ENCODE results near the gene DPP10.

The DPP10 gene

DNA sequence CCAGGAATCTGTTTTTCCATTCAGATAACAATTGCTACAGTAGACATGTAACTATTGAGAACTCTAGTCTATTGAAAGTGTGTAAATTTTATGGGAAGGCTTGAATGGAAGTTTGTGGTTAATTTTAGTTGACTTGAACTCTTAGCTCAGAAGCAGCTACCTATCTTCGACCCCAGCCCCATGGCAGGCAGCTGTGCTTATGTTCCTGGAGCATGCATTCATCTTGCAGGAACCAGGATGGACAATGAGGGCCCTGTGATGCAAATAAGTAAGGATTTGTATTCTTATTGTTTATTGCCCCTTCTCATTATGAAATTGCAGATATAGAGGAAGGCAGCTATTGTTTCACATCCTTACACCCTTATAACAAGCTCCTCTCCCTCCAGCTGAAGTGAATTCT lies 1252.2 kb downstream of the DPP10 start:
- TF ChIP-seq, protein P1, sequence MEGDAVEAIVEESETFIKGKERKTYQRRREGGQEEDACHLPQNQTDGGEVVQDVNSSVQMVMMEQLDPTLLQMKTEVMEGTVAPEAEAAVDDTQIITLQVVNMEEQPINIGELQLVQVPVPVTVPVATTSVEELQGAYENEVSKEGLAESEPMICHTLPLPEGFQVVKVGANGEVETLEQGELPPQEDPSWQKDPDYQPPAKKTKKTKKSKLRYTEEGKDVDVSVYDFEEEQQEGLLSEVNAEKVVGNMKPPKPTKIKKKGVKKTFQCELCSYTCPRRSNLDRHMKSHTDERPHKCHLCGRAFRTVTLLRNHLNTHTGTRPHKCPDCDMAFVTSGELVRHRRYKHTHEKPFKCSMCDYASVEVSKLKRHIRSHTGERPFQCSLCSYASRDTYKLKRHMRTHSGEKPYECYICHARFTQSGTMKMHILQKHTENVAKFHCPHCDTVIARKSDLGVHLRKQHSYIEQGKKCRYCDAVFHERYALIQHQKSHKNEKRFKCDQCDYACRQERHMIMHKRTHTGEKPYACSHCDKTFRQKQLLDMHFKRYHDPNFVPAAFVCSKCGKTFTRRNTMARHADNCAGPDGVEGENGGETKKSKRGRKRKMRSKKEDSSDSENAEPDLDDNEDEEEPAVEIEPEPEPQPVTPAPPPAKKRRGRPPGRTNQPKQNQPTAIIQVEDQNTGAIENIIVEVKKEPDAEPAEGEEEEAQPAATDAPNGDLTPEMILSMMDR (IDR thresholded peaks at IDR 0.05; ENCODE audit: insufficient read depth, low read depth, low read length, missing control alignments): no peak
- DNase-seq (ENCODE audit: low read depth): no peak
- H3K4me3 ChIP-seq (ENCODE audit: low read length): no peak overlapping the region

DNA sequence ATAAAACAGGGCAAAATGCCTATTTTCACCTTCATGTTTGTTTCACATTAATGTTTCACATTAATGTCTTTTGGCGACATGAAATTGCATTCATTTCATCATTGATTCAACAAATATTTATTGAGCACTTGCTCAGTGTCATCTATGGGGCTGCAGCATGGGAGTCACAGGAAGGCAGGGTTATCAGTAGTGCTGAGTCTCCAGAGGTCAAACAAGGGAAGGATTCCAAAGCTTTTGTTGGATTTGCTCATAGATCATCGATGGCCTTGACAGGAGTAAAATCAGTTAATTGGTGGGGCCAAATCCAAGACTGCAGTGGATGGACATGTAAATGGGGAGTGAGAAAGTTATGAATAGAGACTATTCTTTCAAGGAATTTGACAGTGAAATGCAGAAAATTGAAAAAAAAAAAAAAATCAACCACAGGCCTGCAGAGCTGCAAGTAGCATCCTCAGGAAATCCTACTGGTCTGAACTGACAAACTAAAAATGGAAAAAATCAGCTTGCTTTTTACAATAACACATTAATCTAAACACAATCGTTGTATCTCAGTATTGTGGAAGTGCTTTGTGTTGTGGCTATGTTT lies 1290.8 kb downstream of the DPP10 start:
- H3K4me3 ChIP-seq (ENCODE audit: low read length): no peak overlapping the region
- no peak for DNase-seq (ENCODE audit: low read depth)
- TF ChIP-seq, protein P1 (IDR thresholded peaks at IDR 0.05; ENCODE audit: insufficient read depth, low read depth, low read length, missing control alignments): no peak

DNA sequence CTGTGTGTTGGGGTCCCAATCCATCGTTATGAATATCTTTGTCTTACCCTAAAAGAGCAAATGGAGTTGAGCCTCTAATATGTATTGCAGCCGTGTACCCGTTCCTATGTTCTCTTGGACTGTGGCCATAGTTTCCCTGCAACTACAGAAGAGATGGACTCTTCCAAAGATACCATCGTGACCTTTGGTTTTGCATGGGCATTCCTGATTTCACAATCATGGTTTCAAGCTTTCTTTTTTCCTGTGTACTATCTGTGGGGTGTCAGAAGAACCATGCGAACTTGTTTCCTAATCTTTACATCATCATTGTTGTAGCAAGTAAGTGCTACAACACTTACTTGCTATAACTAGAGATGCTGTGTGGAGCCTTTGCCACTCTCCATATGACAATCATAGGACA lies 1295.7 kb downstream of the DPP10 start:
- no peak overlapping the region for H3K4me3 ChIP-seq (ENCODE audit: low read length)
- TF ChIP-seq, protein P1 (IDR thresholded peaks at IDR 0.05; ENCODE audit: insufficient read depth, low read depth, low read length, missing control alignments): no peak
- DNase-seq (ENCODE audit: low read depth): no peak

GRCh38 chr2:115739574-115739973 lies 1297.1 kb downstream of the DPP10 start:
- no peak for DNase-seq (ENCODE audit: low read depth)
- TF ChIP-seq, protein P1 (IDR thresholded peaks at IDR 0.05; ENCODE audit: insufficient read depth, low read depth, low read length, missing control alignments): no peak
- no peak overlapping the region for H3K4me3 ChIP-seq (ENCODE audit: low read length)

GRCh38 chr2:115746151-115746550 lies 1303.7 kb downstream of the DPP10 start:
- H3K4me3 ChIP-seq (ENCODE audit: low read length): no peak overlapping the region
- DNase-seq (ENCODE audit: low read depth): no peak
- TF ChIP-seq, protein P1 (IDR thresholded peaks at IDR 0.05; ENCODE audit: insufficient read depth, low read depth, low read length, missing control alignments): no peak

DNA sequence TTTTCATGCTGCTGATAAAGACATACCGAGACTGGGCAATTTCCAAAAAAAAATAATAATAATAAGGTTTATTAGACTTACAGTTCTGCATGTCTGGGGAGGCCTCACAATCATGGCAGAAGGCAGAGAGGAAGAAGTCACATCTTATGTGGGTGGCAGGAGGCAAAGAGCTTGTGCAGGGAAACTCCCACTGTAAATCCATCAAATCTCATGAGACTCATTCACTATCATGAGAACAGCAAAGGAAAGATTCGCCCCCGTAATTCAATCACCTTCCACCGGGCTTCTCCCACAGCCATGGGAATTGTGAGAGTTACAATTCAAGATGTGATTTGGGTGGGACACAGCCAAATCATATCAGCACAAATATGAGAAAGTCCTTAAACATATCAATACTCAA lies 1314.8 kb downstream of the DPP10 start:
- no peak for DNase-seq (ENCODE audit: low read depth)
- TF ChIP-seq, protein P1 (IDR thresholded peaks at IDR 0.05; ENCODE audit: insufficient read depth, low read depth, low read length, missing control alignments): no peak
- H3K4me3 ChIP-seq (ENCODE audit: low read length): no peak overlapping the region

- TF ChIP-seq, protein P1 (IDR thresholded peaks at IDR 0.05; ENCODE audit: insufficient read depth, low read depth, low read length, missing control alignments): no peak
- no peak for DNase-seq (ENCODE audit: low read depth)
- H3K4me3 ChIP-seq (ENCODE audit: low read length): no peak overlapping the region
Observed at GRCh38 chr2:115763601-115764000, 1321.2 kb downstream of the DPP10 start.

Data from epithelial cell of esophagus (primary cell).